ENCODE results near the gene DNAJC15. TPM values are rescaled to one million over a fixed set of nuclear protein-coding genes. Genes with fewer than 3 reads are reported as not detected.

The DNAJC15 gene
- total and polyA plus RNA-seq, 2 donors (not counting 3 experiments of a cell fraction or from before 2014, with no cell fraction given) = 21.8 to 40.8 TPM

DNA sequence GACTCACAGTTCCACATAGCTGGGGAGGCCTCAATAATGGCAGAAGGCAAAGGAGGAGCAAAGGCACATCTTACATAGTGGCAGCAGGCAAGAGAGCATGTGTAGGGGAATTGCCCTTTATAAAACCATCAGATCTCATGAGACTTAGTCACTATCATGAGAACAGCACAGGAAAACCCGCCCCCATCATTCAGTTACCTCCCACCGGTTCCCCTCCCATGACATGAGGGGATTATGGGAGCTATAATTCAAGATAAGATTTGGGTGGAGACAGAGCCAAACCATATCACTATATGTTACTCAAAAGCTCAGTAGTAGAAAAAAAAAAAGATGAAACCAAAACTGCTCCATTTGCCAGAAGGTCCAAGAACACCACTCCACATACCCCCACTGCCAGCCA lies 58.5 kb downstream of the DNAJC15 start:
- Histone ChIP-seq H2AFZ (ENCODE audit: low read depth, low read length) (no peak overlapping the region), H3K9me1 (replicated peaks; ENCODE audit: control insufficient read depth, extremely low read depth, insufficient read depth, low read length) (no peaks in the 10 kb centered on the region), H3K27ac (ENCODE audit: insufficient read depth, low read depth, low read length) (no peak overlapping the region), H3K9ac (replicated peaks; ENCODE audit: extremely low read depth, insufficient read depth, low read length) (no peak overlapping the region), H3K36me3 (ENCODE audit: control insufficient read depth in 2 of 2, extremely low read depth in 1 of 2, insufficient read depth in 2 of 2, low read length in 2 of 2) (no peaks in the 10 kb centered on the region), H3K4me2 (ENCODE audit: insufficient read depth, low read length) (no peak overlapping the region), H4K20me1 (replicated peaks; ENCODE audit: control insufficient read depth, extremely low read depth, insufficient read depth, low read length) (no peaks in the 10 kb centered on the region), H3K27me3 (ENCODE audit: control insufficient read depth in 2 of 2, insufficient read depth in 2 of 2, low read length in 2 of 2) (no peaks in the 10 kb centered on the region), H3K9me3 (replicated peaks; ENCODE audit: control insufficient read depth, insufficient read depth, low read length) (no peaks in the 10 kb centered on the region), H3K4me3 (replicated peaks in 1 of 3; ENCODE audit: insufficient read depth in 1 of 3, low read depth in 1 of 3, low read length in 3 of 3) (no peak overlapping the region), H3K4me1 (ENCODE audit: control insufficient read depth, extremely low read depth, insufficient read depth, low read length) (peaks cover 13% of the 10 kb centered on the region), H3K79me2 (ENCODE audit: control insufficient read depth, insufficient read depth, low read length) (peaks cover 2% of the 10 kb centered on the region)
- intact Hi-C loops (cut with micrococcal nuclease) (no loop called here), dilution Hi-C loops (cut with MboI; ENCODE audit: extremely low pct_ligation_motif_present, low sequenced_read_pairs) (no loop called here)
- BruUV-seq (replicated peaks) = no TSS peak
- TF ChIP-seq, protein P1, sequence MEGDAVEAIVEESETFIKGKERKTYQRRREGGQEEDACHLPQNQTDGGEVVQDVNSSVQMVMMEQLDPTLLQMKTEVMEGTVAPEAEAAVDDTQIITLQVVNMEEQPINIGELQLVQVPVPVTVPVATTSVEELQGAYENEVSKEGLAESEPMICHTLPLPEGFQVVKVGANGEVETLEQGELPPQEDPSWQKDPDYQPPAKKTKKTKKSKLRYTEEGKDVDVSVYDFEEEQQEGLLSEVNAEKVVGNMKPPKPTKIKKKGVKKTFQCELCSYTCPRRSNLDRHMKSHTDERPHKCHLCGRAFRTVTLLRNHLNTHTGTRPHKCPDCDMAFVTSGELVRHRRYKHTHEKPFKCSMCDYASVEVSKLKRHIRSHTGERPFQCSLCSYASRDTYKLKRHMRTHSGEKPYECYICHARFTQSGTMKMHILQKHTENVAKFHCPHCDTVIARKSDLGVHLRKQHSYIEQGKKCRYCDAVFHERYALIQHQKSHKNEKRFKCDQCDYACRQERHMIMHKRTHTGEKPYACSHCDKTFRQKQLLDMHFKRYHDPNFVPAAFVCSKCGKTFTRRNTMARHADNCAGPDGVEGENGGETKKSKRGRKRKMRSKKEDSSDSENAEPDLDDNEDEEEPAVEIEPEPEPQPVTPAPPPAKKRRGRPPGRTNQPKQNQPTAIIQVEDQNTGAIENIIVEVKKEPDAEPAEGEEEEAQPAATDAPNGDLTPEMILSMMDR (IDR thresholded peaks at IDR 0.05; ENCODE audit: extremely low read depth in 1 of 2, insufficient read depth in 1 of 2, low read depth in 1 of 2, low read length in 2 of 2) = no peak
- TF ChIP-seq JUN (IDR thresholded peaks at IDR 0.05; ENCODE audit: borderline replicate concordance, insufficient read depth, insufficient read length, low read depth) (no peak), EZH2 (IDR thresholded peaks at IDR 0.05; ENCODE audit: borderline replicate concordance, low read depth, low read length, severe bottlenecking) (no peak), POLR2AphosphoS5 (IDR thresholded peaks at IDR 0.05; ENCODE audit: insufficient read depth, low read depth, low read length) (no peak), FOS (IDR thresholded peaks at IDR 0.05; ENCODE audit: borderline replicate concordance, insufficient read depth, low read length) (no peak), GATA2 (IDR thresholded peaks at IDR 0.05; ENCODE audit: insufficient read depth, insufficient read length, low read depth, low read length) (no peak), POLR2A (IDR thresholded peaks at IDR 0.05; ENCODE audit: low read depth, low read length) (no peak), MYC (IDR thresholded peaks at IDR 0.05; ENCODE audit: low read depth, low read length) (no peak)
- TF ChIP-seq, protein P2, sequence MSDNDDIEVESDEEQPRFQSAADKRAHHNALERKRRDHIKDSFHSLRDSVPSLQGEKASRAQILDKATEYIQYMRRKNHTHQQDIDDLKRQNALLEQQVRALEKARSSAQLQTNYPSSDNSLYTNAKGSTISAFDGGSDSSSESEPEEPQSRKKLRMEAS (IDR thresholded peaks at IDR 0.05; ENCODE audit: insufficient read depth, insufficient read length) = no peak
- no peak for DNase-seq (ENCODE audit: low read depth, low spot score)
- POLR2A ChIA-PET = no interaction called here
- FAIRE-seq = no peak
- CTCF ChIA-PET = interaction anchor here (1.0 to 7.9 kb wide), 2 partner anchors 221 to 723 kb away, joined by 3 to 168 read pairs; no protein-coding TSS in a partner anchor
